Breast epithelium (tissue), 4 donors: ENCODE data around the gene NUAK2. TPM values are rescaled to one million over a fixed set of nuclear protein-coding genes. Genes with fewer than 3 reads are reported as not detected.
A peak's percentile ranks its signal among the peaks of the same experiment; 100 is the strongest.

Experiments used
- DNase-seq, 2 donors: peaks; one replicate each; pipeline ENCODE4 v3.0.0-alpha.2; 2019; ENCODE audit warnings: low spot score in 2 of 2
- H3K27ac ChIP-seq, 2 donors: fragments of 200-600 bp; sonication (generic) in 1 of 2; one replicate each; pipeline ENCODE4 v1.5.1; 2016 to 2019; ENCODE audit warnings: mild to moderate bottlenecking in 1 of 2
- H3K27me3 ChIP-seq, 2 donors: fragments of 200-600 bp; sonication (generic) in 1 of 2; one replicate each; pipeline versions ENCODE4 v1.5.1 to v1.6.0; 2017 to 2019; ENCODE audit warnings: control low read depth in 1 of 2, mild to moderate bottlenecking in 1 of 2
- H3K36me3 ChIP-seq: fragments of 200-600 bp; one replicate; pipeline ENCODE4 v1.5.1; 2019
- H3K4me1 ChIP-seq, 2 donors: fragments of 200-600 bp; sonication (generic); one replicate each; pipeline ENCODE4 v1.5.1; 2016 to 2019; ENCODE audit warnings: control low read depth in 1 of 2
- H3K4me3 ChIP-seq, 3 donors: fragments of 200-600 bp; sonication (generic); 1 replicate in 2 of 3; 2 replicates in 1 of 3; pipeline ENCODE4 v1.5.1; 2016 to 2019; ENCODE audit warnings: mild to moderate bottlenecking in 3 of 3, moderate library complexity in 2 of 3
- H3K9me3 ChIP-seq, 2 donors: fragments of 200-600 bp; sonication (generic) in 1 of 2; one replicate each; pipeline ENCODE4 v1.5.1; 2016 to 2019; ENCODE audit warnings: control low read depth in 1 of 2
- POLR2A ChIP-seq: fragments of 450-650 bp; IDR thresholded peaks from one replicate; pipeline ENCODE4 v1.6.1; 2016; ENCODE audit warnings: antibody characterized with exemption, mild to moderate bottlenecking, moderate library complexity
- POLR2AphosphoS5 ChIP-seq, 3 donors: sonication (generic); formaldehyde crosslinking; IDR thresholded peaks; one replicate each; pipeline ENCODE4 v1.6.1; 2017; ENCODE audit warnings: antibody characterized with exemption in 3 of 3
- intact Hi-C: fragments of 100-400 bp; cut with DNase I; formaldehyde crosslinking; loops from one replicate; pipeline ENCODE4 v1.15.1; 2023; ENCODE audit warnings: low total_unique reads
- total RNA-seq, 3 donors: library from RNA; depleted of rRNA; stranded (reverse); fragments of >200 nt; gene quantifications; one replicate each; pipeline ENCODE4 v1.1.0, GENCODE V29; 2016
- TF ChIP-seq, protein P1 (sequence below), 3 donors: fragments of 450-650 bp; IDR thresholded peaks; one replicate each; pipeline ENCODE4 v1.5.1; 2016 to 2017; ENCODE audit warnings: antibody characterized with exemption in 3 of 3, mild to moderate bottlenecking in 3 of 3, moderate library complexity in 3 of 3

Gene NUAK2
- total RNA-seq, 3 donors from 2014 or later: 0.98 to 2.2 (median 1.1) TPM

DNA sequence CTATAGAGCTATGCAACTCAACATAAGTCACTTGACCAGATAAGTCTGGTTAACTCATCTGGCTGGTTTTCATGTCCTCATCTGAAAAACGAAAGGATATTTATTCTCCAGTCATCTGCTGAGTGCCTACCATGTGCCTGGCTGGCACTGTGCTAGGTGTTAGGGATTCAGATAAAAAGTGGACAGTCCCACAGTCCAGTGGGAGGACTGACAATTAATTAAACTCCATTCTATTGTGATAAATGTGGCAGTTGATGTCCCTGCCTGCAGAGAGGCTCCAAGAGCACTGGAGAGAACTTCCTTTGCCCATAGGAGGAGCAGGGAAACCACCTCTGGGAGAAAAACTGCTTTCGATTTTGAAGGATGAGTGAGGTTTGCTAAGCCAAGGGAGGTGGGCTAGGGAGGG, 5.4 kb downstream of the NUAK2 start:
- intact Hi-C loops: no loop called here
- no peak overlapping the region for H3K27ac ChIP-seq
- H3K4me3 ChIP-seq: no peak overlapping the region
- H3K9me3 ChIP-seq: no peaks in the 10 kb centered on the region
- H3K4me1 ChIP-seq: peaks cover 0 to 19% of the 10 kb centered on the region in 2 donors
- no peak for TF ChIP-seq POLR2A
- TF ChIP-seq POLR2AphosphoS5 (IDR thresholded peaks at IDR 0.05): no peak
- TF ChIP-seq, protein P1, sequence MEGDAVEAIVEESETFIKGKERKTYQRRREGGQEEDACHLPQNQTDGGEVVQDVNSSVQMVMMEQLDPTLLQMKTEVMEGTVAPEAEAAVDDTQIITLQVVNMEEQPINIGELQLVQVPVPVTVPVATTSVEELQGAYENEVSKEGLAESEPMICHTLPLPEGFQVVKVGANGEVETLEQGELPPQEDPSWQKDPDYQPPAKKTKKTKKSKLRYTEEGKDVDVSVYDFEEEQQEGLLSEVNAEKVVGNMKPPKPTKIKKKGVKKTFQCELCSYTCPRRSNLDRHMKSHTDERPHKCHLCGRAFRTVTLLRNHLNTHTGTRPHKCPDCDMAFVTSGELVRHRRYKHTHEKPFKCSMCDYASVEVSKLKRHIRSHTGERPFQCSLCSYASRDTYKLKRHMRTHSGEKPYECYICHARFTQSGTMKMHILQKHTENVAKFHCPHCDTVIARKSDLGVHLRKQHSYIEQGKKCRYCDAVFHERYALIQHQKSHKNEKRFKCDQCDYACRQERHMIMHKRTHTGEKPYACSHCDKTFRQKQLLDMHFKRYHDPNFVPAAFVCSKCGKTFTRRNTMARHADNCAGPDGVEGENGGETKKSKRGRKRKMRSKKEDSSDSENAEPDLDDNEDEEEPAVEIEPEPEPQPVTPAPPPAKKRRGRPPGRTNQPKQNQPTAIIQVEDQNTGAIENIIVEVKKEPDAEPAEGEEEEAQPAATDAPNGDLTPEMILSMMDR (IDR thresholded peaks at IDR 0.05): no peak
- no peak for DNase-seq
- H3K36me3 ChIP-seq: no peaks in the 10 kb centered on the region
- no peaks in the 10 kb centered on the region for H3K27me3 ChIP-seq

DNA sequence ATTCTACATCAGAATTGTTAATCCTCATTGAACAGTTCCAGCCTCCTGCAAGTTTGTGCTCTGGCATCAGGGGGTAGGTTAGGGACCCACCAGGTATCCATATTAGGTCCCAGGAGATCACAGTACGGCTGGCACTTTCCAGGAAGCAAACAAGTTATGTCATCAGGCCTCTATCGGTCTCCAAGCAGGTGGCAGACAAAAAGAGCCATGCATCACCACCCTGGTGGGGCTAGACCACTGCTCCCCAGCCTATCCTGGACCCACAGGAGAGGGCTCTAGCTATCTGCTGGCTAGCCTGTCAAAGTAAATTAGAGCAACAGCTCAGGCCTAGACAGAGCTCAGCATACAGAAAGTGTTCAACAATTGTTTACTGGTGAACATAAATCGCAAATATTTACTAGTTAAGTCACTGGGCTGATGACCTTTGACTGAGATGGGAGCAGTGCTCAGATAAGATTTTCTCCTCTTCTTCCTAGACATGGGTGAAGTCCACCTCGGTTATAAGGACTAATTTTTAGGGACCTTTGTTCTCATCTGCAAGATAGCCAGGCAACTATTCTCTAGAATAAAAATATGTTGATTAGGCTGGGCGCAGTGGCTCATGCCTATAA, 6.4 kb downstream of the NUAK2 start:
- H3K27ac ChIP-seq: no peak overlapping the region
- intact Hi-C loops: no loop called here
- H3K4me3 ChIP-seq: no peak overlapping the region
- TF ChIP-seq, protein P1 (IDR thresholded peaks at IDR 0.05): no peak
- TF ChIP-seq POLR2AphosphoS5 (IDR thresholded peaks at IDR 0.05) (no peak), POLR2A (no peak)
- no peaks in the 10 kb centered on the region for H3K36me3 ChIP-seq
- no peaks in the 10 kb centered on the region for H3K27me3 ChIP-seq
- H3K9me3 ChIP-seq: no peaks in the 10 kb centered on the region
- peaks cover 0 to 19% of the 10 kb centered on the region in 2 donors for H3K4me1 ChIP-seq
- no peak for DNase-seq

DNA sequence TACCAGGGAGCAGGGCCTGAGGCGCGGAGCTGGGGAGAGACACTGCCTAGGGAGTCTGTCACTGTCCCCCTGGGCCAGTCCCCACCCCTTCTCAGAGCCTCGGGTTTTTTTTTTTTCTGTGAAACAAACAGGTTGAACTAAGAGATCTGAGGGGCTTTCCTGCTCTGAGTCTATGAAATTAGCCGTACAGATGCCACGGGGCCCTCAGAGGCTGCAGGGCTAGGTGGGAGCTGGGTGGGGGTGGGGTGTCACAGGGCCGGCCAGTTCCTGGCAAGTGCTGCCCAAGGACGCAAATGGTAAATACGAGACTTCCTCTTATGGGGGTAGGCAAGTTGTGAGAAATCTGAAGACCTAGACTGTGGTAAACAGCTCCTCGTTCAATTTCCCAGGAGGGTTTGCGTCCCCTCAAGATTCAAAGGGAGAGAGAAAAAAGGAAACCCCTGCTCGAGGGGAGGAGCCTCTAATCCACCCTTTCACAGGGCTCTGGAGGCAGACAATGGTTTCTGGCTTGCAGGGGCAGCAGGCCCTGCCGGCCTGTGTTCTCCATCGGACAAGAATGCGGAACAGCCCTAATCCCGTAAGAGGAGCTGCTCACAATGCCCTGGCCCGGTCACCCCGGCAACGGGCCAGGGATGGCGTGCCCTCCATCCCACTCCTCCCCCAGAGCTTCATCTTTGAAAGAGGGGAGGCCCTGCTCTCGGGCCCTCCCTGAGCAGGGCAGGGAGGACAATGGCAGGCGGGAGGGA, 7.8 kb downstream of the NUAK2 start:
- H3K4me1 ChIP-seq: peaks cover 0 to 19% of the 10 kb centered on the region in 2 donors
- intact Hi-C loops: no loop called here
- H3K4me3 ChIP-seq: no peak overlapping the region

DNA sequence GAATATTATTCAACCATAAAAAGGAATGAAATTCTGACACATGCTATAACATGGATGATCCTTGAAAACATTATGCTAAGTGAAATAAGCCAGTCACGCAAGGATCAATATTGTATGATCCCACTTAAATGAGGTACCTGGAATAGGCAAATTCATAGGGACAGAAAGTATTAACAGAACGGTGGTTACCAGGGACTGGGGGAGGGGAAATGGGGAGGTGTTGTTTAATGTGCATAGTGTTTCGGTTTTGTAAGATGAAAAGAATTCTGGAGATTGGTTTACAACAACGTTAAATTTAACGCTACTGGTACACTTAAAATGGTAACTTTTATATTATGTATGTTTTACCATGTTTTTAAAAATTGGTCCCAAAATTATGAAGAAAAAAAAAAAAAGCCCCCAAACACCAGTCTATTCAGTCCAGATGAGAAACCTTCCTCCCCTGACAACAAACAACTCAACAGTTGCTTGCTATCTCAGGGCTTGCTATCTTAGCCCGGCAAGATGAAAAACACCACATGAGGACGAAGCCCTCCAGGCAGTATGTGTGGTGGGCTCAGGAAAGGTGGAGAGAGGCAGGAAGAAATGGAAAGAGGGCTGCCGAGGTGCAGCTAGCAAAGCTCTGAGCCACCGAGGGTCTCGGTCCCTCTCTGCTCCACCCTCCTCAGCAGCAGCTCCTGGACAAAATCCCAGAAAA, 8.5 kb downstream of the NUAK2 start:
- intact Hi-C loops: no loop called here
- TF ChIP-seq, protein P1 (IDR thresholded peaks at IDR 0.05): no peak
- TF ChIP-seq POLR2A (no peak), POLR2AphosphoS5 (IDR thresholded peaks at IDR 0.05) (no peak)
- no peaks in the 10 kb centered on the region for H3K9me3 ChIP-seq
- no peak for DNase-seq
- no peaks in the 10 kb centered on the region for H3K27me3 ChIP-seq
- peaks cover 0 to 12% of the 10 kb centered on the region in 2 donors for H3K4me1 ChIP-seq
- no peak overlapping the region for H3K4me3 ChIP-seq
- H3K27ac ChIP-seq: peak overlapping the region in 1 of 2 donors; percentile 28
- no peaks in the 10 kb centered on the region for H3K36me3 ChIP-seq

More for the DNA sequence above, 7.8 kb downstream of the NUAK2 start:
- H3K9me3 ChIP-seq: no peaks in the 10 kb centered on the region
- peak overlapping the region; percentile 10 to 28 for H3K27ac ChIP-seq
- TF ChIP-seq, protein P1 (IDR thresholded peaks at IDR 0.05): no peak
- no peak for TF ChIP-seq POLR2AphosphoS5 (IDR thresholded peaks at IDR 0.05)
- TF ChIP-seq POLR2A: no peak
- DNase-seq: no peak
- no peaks in the 10 kb centered on the region for H3K36me3 ChIP-seq
- H3K27me3 ChIP-seq: no peaks in the 10 kb centered on the region
